Sigmoid colon (tissue), 7 donors: ENCODE measurements around the gene MNAT1. TPM values are rescaled to one million over a fixed set of nuclear protein-coding genes. Genes with fewer than 3 reads are reported as not detected.
"Not testable (repeated sequence)": the region's sequence is repeated elsewhere in the genome, so short reads cannot be mapped to it uniquely, and the experiment has no call there.

Source experiments
- DNase-seq: peaks from one replicate; pipeline ENCODE4 v3.0.0-alpha.2; 2019
- H3K27ac ChIP-seq, 4 donors: fragments of 200-600 bp; sonication (generic); one replicate each; pipeline ENCODE4 v1.5.1; 2016 to 2019; ENCODE audit warnings: mild to moderate bottlenecking in 1 of 4
- H3K27me3 ChIP-seq, 3 donors: fragments of 200-600 bp; sonication (generic); one replicate each; pipeline ENCODE4 v1.5.1; 2019; ENCODE audit warnings: mild to moderate bottlenecking in 1 of 3
- H3K36me3 ChIP-seq, 4 donors: fragments of 200-600 bp; sonication (generic); one replicate each; pipeline ENCODE4 v1.5.1; 2016 to 2019
- H3K4me1 ChIP-seq, 4 donors: fragments of 200-600 bp; sonication (generic); one replicate each; pipeline ENCODE4 v1.5.1; 2017 to 2019
- H3K4me3 ChIP-seq, 4 donors: fragments of 200-600 bp; sonication (generic); one replicate each; pipeline ENCODE4 v1.5.1; 2017 to 2019; ENCODE audit warnings: mild to moderate bottlenecking in 2 of 4, moderate library complexity in 1 of 4
- H3K9me3 ChIP-seq, 4 donors: fragments of 200-600 bp in 3 of 4; sonication (generic) in 3 of 4; one replicate each; pipeline versions ENCODE4 v1.5.1 to v1.6.1; 2013 to 2019
- EP300 ChIP-seq, 4 donors: sonication (generic); formaldehyde crosslinking; IDR thresholded peaks; one replicate each; pipeline ENCODE4 v1.6.1; 2017; ENCODE audit warnings: antibody characterized with exemption in 4 of 4
- POLR2A ChIP-seq, 2 donors: fragments of 450-650 bp; IDR thresholded peaks; one replicate each; pipeline ENCODE4 v1.6.1; 2016; ENCODE audit warnings: antibody characterized with exemption in 2 of 2, mild to moderate bottlenecking in 2 of 2, moderate library complexity in 2 of 2
- POLR2AphosphoS5 ChIP-seq, 4 donors: sonication (generic); formaldehyde crosslinking; IDR thresholded peaks; one replicate each; pipeline ENCODE4 v1.6.1; 2017; ENCODE audit warnings: antibody characterized with exemption in 4 of 4
- WGBS, 2 donors: extraction: QIAGEN DNeasy Blood & Tissue Kit; methylation state at CpG; one replicate each; pipeline ENCODE4 v1.1.7; 2013; 5-methylcytosine and 5-hydroxymethylcytosine counted together
- intact Hi-C: fragments of 100-400 bp; cut with DNase I; formaldehyde crosslinking; loops from one replicate; pipeline ENCODE4 v1.15.1; 2023
- polyA plus RNA-seq, 3 donors: library from polyadenylated mRNA; stranded (reverse); fragments of 200-250 nt; gene quantifications; one replicate each; pipeline ENCODE4 v1.2.3, GENCODE V29; 2013
- total RNA-seq, 4 donors: library from RNA; depleted of rRNA; stranded (reverse); fragments of >200 nt; gene quantifications; one replicate each; pipeline ENCODE4 v1.1.0, GENCODE V29; 2016
- TF ChIP-seq, protein P1 (sequence below), 4 experiments: fragments of 450-650 bp in 3 of 4; fragments of 200-600 bp in 1 of 4; IDR thresholded peaks; one replicate each; pipeline ENCODE4 v1.5.1; 2016 to 2019; ENCODE audit warnings: antibody characterized with exemption in 4 of 4, mild to moderate bottlenecking in 3 of 4, moderate library complexity in 2 of 4
- donor health status: healthy with polysubstance abuse.
- donor health status: Bipolar disorder and iron deficiency.
- donor health status: healthy.

Gene MNAT1
- total and polyA plus RNA-seq, 7 donors: 9.5 to 65.0 (median 22.4) TPM

DNA sequence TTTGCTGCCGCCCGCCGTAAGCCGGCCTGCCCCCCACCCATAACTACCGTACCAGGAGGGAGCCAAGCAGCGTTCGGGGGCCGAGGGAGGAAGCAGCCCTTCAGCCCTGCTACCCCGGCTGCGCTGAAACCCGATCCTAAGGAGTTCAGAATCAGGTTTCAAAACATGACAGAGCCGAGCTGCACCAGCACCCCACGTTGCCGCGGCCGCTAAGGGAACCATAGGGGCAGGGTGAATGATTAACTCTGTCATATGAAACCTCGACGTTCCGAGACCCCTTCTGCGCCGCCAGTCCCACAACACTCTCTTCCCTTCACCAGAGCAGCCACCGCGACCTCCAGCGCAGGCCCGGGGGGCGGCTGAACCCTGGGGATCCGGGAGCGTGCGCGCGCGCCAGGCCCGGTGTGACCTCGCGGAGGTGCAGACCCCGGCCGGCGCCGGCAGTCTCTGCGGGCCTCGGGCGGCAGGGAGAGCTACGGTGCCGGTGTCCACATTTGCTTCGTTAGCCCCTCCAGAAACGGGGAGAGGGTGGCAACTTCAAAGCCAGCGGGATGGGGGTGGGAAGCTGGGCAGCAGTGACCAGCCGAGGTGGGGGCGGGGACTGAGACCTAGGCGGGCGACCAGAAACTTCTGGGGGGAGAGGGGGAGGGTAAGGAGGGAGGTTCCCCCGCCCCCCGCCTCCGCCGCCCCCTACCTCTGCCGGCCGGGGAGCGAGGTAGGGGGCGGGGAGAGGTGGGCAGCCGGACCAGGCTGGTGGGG lies 12.0 kb upstream of the MNAT1 start:
- no peak for TF ChIP-seq EP300 (IDR thresholded peaks at IDR 0.05)
- TF ChIP-seq, protein P1, sequence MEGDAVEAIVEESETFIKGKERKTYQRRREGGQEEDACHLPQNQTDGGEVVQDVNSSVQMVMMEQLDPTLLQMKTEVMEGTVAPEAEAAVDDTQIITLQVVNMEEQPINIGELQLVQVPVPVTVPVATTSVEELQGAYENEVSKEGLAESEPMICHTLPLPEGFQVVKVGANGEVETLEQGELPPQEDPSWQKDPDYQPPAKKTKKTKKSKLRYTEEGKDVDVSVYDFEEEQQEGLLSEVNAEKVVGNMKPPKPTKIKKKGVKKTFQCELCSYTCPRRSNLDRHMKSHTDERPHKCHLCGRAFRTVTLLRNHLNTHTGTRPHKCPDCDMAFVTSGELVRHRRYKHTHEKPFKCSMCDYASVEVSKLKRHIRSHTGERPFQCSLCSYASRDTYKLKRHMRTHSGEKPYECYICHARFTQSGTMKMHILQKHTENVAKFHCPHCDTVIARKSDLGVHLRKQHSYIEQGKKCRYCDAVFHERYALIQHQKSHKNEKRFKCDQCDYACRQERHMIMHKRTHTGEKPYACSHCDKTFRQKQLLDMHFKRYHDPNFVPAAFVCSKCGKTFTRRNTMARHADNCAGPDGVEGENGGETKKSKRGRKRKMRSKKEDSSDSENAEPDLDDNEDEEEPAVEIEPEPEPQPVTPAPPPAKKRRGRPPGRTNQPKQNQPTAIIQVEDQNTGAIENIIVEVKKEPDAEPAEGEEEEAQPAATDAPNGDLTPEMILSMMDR (IDR thresholded peaks at IDR 0.05): no peak
- TF ChIP-seq POLR2AphosphoS5 (IDR thresholded peaks at IDR 0.05): no peak
- H3K27me3 ChIP-seq: peaks cover 15 to 60% (median 38%) of the 10 kb centered on the region in 3 donors
- peak overlapping the region in 3 of 4 donors; percentile 0 to 64 (median 64) for H3K27ac ChIP-seq
- intact Hi-C loops: loop anchor here (5.0 kb wide), 1 partner anchor 260 kb away; the partner anchor contains the start of genes SLC38A6 and TRMT5
- DNase-seq: no peak
- WGBS, 2 donors: 1% methylated on average over 60 of the region's 60 CpGs
- peaks cover 0 to 3% (median 0%) of the 10 kb centered on the region in 4 donors for H3K9me3 ChIP-seq
- H3K36me3 ChIP-seq: no peaks in the 10 kb centered on the region
- H3K4me1 ChIP-seq: peaks cover 0 to 36% (median 23%) of the 10 kb centered on the region in 4 donors
- H3K4me3 ChIP-seq: peak overlapping the region; percentile 47 to 67 (median 60)

DNA sequence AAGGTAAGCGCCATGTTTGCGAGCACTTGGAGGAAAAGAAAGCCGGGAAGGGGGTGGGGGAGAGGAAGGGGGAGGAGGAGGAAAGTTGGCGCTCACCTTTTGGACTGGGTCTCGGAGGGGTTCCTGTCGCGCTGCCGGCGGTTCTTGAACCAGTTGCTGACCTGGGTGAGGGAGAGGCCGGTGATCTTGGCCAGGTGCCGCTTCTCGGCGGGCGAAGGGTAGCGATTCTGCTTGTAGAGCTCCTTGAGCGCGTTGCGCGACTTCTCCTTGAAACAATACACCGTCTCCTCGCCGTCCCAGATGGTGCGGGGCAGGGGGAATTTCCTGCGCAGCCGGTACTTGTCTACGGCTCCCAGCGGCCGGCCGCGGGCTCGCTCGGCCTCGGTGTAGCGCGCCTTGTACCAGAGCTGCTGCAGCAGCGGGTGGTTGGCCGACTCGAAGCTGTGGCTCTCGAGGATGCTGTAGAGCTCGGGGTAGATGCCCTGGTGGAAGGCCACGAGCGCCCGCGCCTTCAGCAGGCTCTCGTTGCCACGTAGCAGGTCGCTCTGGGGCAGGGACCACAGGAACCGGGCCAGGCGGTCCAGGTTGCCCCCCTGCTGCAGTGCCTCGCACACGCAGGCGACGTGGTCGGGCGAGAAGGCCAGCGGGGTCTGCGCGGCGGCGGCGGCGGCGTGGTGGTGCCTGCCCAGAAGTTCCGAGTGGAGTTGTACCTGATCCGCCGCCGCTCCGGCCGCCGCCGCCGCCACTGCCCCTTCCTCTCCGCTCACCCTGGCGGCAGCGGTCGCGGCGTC lies 11.2 kb upstream of the MNAT1 start:
- peak overlapping the region; percentile 48 to 67 (median 64) for H3K27ac ChIP-seq
- intact Hi-C loops: loop anchor here (5.0 kb wide), 1 partner anchor 259 kb away; the partner anchor contains the start of genes SLC38A6 and TRMT5
- H3K4me3 ChIP-seq: peak overlapping the region; percentile 47 to 67 (median 60)
- TF ChIP-seq POLR2AphosphoS5 (IDR thresholded peaks at IDR 0.05): no peak
- TF ChIP-seq, protein P1 (IDR thresholded peaks at IDR 0.05): no peak
- TF ChIP-seq EP300 (IDR thresholded peaks at IDR 0.05): no peak
- no peak for TF ChIP-seq POLR2A (IDR thresholded peaks at IDR 0.05)
- H3K36me3 ChIP-seq: no peaks in the 10 kb centered on the region
- DNase-seq: peak; percentile 70
- H3K9me3 ChIP-seq: peaks cover 0 to 4% (median 0%) of the 10 kb centered on the region in 4 donors
- WGBS, 2 donors: 1% methylated on average over 78 of the region's 78 CpGs
- peaks cover 15 to 68% (median 38%) of the 10 kb centered on the region in 3 donors for H3K27me3 ChIP-seq
- peaks cover 0 to 36% (median 23%) of the 10 kb centered on the region in 4 donors for H3K4me1 ChIP-seq

DNA sequence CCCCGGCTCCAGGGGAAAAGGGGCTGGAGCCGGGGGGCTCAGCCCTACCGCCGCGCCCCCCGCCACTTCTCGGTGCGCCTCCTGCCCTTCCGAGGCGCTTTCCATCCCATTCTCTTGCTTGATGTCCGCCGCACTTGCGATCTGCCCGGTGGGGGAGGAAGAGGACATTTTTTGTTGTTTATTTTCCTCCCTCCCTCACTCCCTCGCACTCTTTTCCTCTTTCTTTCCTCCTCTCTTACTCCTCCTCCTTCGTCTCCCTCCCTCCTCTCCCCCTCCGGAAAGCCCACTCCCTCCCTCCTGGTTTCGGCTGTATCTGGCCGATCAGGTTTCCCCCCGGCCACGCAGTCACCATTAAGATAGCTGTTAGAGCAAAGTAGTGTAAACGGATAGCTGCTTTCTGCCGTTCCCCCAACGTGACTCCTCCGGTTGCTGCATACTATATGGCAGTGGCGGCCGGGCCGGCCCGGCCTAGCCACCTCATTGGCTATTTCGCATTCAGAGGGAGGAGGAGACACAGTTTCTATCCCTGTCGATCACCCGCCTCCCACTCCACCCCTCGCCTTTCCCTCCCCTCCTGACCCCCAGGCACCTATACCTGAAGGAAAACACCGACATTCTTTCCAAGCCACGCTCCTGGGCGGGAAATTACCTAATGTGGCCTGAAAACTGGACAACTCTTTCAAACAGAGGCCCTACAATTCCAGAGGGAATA lies 10.5 kb upstream of the MNAT1 start, which contains the start of gene SIX4:
TSS of gene SIX4 (minus strand) at position 445 of the 712 bp plus-strand sequence. CDS start at position 168, 277 bp downstream.
- Histone ChIP-seq H3K4me1 (peaks cover 0 to 36% (median 23%) of the 10 kb centered on the region in 4 donors), H3K36me3 (no peaks in the 10 kb centered on the region), H3K9me3 (peaks cover 0 to 4% (median 0%) of the 10 kb centered on the region in 4 donors), H3K27ac (peak within 1 kb of the TSS; percentile 48 to 67 (median 64)), H3K27me3 (peaks cover 15 to 68% (median 38%) of the 10 kb centered on the region in 3 donors), H3K4me3 (peak within 1 kb of the TSS; percentile 47 to 67 (median 60))
- WGBS, 2 donors: 2 to 4% methylated on average over 36 of the region's 36 CpGs
- intact Hi-C loops: loop anchor here (5.0 kb wide), 1 partner anchor 258 kb away; the partner anchor contains the start of genes SLC38A6 and TRMT5
- DNase-seq: peak; percentile 87
- TF ChIP-seq, protein P1 (IDR thresholded peaks at IDR 0.05): no peak
- TF ChIP-seq EP300 (IDR thresholded peaks at IDR 0.05): no peak
- peak in 1 of 2 donors; percentile 17 for TF ChIP-seq POLR2A (IDR thresholded peaks at IDR 0.05)
- peak in 3 of 4 donors; percentile 11 to 60 (median 57) for TF ChIP-seq POLR2AphosphoS5 (IDR thresholded peaks at IDR 0.05)

DNA sequence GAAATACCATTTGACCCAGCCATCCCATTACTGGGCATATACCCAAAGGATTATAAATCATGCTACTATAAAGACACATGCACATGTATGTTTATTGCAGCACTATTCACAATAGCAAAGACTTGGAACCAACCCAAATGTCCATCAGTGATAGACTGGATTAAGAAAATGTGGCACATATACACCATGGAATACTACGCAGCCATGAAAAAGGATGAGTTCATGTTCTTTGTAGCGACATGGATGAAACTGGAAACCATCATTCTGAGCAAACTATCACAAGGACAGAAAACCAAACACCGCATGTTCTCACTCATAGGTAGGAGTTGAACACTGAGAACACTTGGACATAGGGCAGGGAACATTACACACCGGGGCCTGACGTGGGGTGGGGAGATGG lies 3.3 kb upstream of the MNAT1 start:
- intact Hi-C loops, H3K4me3 ChIP-seq, DNase-seq, H3K9me3 ChIP-seq, H3K36me3 ChIP-seq, H3K27ac ChIP-seq: not testable (repeated sequence)
- Histone ChIP-seq H3K4me1 (peaks cover 0 to 19% (median 12%) of the 10 kb centered on the region in 4 donors), H3K27me3 (peaks cover 0 to 14% (median 0%) of the 10 kb centered on the region in 3 donors)
- 93 to 95% methylated on average over 5 of the region's 5 CpGs for WGBS, 2 donors
